ACHN (cell line): ENCODE measurements around the gene NSF.
"Not testable (repeated sequence)": the region's sequence is repeated elsewhere in the genome, so short reads cannot be mapped to it uniquely, and the experiment has no call there.

Experiments
- DNase-seq: peaks from one replicate; pipeline ENCODE4 v3.0.0-alpha.2; 2015
- in situ Hi-C: cut with HindIII; loops from 2 replicates; pipeline ENCODE4 v1.10.0; 2017; ENCODE audit warnings: low sequenced_read_pairs, low pct_ligation_motif_present, low pct_unique_long_range_greater_than_20kb

NSF gene

DNA sequence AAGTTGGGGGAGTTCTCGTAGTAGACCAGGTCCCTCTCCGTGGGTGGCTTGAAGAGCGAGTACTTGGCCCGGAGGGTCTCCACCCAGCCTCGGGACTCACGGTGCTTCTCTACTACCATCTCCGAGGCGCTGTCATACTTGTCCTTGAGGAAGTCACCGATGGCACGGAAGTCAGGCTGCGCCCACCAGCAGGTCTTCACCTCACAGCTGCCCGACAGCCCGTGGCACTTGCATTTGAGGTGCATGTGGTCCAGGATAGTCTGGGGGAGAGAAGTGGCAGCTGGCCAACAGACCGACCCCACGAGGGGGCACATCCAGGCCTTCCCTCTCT is 178.0 kb downstream of the NSF start:
- no peak for DNase-seq
- in situ Hi-C loops = no loop called here

DNA sequence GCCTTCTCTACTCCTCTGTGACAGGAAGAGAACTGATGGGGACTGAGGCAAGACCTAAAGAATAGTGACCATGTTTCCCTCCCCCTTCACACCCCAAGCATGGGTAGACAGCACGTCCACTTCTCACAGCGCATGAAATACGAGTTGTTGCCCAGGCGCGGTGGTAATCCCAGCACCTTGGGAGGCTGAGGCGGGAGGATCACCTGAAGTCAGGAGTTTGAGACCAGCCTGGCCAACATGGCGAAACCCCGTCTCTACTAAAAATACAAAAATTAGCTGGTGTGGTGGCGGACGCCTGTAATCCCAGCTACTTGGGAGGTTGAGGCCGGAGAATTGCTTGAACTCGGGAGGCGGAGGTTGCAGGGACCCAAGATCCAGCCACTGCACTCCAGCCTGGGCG is 178.4 kb downstream of the NSF start:
- DNase-seq, in situ Hi-C loops: not testable (repeated sequence)

DNA sequence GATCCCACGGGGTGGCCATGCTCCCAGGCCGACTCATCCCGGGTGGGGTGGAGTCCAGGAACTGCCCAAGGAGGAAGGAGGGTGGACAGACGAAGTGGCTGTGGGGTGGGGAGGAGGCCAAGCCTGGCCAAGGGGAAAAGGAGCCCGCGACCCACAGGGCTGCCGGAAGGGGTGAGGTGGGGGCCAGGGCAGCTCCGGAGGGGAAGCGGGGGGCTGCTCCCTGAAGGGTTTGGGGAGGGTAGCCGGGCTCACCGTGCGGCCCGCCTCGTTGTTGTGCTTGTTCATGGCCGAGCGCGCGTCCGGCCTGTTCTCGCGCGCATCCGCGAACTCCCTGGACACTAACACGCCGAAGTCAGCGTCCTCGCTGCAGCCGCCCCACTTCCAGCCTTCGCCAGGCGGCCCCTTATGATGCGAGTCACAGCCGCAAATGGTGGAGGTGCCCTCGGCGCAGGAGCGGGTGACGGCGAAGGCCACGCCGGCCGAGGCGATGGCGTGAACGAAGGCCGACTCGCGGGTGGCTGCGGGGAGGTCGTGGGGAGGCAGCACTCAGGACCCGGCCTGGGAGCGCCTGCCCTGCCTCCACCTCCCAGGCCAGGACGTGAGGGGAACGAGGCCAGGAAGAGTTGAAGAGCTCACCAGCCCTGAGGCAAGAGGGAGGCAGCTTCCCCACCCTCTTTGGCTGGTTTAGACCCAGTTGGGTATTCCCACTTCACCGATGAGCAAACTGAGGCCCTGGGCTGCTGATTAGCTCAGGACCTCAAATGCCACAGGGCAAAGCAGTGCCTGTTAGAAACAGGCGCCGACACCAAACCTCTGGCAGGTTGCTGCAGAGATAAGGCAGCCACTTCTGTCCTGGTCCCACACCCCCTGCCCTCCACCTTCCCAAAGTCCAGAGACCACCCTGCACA is 179.3 kb downstream of the NSF start:
- in situ Hi-C loops = no loop called here
- no peak for DNase-seq

DNA sequence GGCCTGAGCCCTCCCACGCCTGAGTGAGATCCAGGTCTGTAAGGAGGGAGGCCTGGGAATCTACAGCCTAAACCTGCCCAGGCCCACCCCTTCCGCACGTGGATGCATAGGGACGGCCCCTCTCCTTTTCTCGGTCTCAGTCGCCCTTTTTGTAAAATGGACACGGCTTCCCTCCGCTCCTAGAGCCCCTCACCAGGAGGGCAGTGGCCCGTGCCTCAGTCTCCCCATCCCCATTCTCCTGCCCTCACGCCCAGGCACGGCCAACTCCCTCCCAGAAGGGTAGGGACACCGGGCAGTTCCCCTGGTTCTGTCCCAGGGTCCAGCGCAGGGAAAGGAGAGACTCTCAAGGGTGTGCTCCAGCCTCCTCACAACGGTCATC is 180.0 kb downstream of the NSF start:
- no peak for DNase-seq
- in situ Hi-C loops = no loop called here

DNA sequence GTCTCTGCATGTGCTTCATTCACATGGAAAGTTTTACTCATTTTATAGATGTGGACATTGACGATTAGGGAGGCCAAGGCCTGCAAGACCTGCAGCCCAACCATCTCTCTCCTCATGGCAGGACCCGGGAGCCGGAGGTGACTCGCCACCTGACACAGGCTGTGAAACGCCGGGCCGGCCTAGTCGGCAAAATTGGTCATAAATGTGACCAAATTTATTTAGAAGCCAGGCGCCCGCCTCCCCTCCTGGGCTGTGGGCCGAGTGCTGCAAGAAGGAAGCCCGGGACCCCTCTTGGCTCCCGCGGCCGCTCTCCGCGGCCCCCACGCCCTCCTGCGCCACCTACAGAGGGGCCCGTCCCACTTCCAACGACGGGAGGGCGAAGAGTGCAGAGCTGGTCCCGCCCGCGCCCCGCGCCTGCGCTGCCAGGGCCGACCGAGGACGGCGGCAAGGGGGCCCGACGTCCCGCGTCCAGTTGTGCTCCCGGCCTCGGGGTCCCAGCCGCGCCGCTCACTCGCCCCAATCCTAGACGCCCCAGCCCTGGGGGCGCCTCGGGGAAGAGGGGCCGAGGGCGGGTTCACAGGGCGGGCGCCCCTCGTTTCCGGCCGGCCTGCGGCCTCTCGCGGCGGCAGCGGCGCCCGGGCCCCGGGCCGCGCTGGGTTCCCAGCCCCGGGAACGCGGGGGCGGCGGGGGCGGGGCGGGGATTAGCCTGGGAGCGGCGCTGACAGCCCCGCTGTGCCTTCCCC is 180.5 kb downstream of the NSF start:
- in situ Hi-C loops = no loop called here
- DNase-seq = peak; percentile 65

DNA sequence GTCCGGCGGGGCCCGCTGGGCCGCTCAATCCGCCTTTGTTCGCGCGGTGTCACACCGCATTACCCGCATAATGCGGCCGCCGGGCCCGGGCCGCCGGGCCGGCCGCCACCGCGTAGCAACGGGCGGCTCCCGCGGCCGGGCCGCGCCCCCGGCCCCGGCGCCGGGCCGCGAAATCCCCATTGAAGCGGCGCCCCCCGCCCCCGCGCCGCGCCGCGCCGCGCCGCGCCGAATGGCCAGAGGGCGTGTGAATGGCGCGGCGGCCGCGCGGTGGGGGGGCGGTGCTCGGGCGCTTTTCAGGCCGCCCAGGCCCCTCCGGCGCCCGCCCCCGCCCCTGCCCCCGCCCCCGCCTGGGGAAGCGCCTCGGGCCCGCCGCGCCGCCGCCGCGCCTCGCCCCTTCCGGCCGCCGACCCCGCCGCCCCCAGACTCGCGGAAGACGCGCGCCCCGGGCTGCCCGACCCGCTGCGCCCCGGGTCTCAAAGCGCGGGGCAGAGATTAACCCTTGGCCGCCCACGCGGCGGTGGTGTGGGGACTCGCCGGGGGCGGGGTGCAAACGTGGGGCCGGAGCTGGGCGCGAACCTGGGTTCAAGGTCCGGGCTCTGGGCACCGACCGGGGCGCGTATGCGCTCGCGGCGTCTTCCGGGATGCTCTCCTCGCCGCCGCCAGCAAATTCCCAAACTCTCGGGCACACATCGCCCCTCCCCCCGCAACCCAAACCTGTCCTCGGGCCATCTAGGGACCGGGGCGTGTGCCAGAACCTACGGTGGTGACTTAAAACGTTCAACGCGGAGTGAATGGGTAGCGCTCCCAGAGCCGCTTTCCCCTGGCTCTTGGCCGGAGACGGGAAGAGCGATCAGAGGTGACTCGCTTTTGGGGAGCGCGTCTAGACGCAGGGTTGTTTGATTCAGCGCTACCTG is 181.3 kb downstream of the NSF start:
- peak; percentile 66 for DNase-seq
- in situ Hi-C loops = no loop called here

DNA sequence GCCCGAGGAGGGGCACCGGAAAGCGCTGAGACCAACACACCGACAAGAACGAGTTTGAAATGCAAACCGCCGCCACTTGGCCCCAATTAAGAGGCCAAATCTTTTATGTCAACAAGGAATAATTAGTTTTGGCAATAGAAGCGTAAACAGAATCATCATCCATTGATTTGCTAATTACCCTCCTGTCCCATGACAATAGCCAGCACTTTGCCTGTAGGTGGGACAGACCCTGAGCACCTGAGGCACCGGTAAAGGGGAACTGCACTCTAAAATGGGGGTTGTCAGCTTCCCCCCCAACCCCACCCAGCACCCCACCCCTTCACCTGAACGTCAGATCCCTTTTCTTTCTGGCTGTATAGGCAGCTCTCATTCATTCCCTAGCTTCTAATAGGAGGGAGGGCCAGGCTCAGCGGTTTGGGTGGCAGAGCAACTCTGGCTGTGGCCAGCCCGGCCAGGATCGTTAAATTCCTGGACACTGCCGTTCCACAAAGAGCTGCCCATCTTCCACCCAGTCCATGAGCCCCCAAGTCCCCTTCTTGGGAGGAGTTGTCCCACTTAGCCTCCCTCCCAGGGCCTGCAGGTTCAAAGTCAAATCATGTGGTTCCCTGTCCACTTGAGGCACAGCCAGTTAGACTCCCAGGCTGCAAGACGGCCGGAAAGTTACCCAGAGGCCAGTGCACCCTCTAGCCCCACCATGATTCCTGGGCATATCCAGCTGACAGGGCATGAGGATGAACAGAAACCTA is 182.2 kb downstream of the NSF start:
- DNase-seq = no peak
- in situ Hi-C loops = no loop called here

DNA sequence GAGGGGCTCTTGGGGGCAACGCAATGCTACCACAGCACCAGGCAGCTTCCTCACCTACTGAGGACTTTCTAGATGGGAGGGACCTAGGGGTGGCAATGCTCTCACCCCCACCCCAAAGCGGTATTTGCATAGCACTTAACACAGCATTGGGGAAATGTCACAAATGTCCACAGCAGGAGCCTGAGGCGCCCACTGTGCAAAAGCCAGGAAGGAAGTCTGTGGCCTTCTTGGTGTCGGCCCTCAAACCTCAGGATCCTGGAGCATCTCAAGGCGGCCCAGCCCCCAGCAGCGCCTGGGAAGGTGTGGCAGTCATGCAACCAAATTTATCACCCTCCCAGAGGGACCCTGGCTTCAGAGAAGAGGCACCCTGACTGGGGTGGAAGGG is 182.7 kb downstream of the NSF start:
- in situ Hi-C loops = no loop called here
- no peak for DNase-seq

DNA sequence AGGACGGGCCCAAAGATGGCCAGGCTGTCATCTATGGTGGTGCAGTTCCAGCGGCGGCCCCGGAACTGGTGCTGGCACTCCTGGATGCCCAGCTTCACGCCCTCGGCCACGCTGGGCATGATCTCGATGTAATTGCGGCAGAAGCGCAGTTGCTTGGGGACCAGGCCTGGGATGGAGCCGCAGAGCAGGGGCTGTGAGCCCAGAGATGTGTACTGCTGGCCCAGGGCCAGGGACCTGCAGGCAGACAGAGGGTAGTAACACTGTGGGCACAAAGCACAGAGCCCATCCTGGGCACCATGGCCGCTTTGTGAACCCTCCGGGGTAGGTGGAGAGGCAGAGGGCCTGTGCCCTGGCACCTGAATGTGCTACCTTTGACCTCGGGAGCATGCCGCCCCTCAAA is 183.2 kb downstream of the NSF start:
- in situ Hi-C loops = no loop called here
- DNase-seq = no peak

DNA sequence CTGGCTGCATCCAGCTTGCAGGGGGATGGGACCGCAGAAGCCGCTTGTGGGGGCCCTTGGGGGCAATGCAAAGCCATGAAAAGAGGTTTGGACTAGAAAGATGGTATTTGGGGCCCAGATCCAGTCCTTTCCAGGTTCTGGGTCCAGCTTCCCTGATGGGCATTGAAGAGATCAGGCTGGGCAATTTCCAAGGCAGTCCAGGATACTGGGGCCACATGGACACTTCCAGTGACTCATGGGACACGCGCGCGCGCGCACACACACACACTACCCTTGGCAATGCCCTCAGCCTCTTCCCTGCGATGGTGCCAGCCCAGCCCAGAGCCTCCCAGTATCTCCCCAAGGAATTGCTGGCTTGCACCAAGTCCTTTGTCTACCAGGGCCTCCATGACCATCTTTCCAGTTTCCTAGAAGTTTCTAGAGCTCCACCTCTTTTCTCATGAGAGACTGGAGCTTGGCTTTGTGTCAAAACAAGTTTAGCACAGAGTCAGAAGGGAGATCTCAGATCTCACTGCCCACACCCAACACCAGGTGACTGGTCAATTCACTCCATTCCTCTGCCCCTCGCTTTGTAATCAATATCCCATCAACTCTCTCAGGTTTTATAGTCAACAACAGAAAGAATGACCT is 183.8 kb downstream of the NSF start:
- in situ Hi-C loops = no loop called here
- no peak for DNase-seq

DNA sequence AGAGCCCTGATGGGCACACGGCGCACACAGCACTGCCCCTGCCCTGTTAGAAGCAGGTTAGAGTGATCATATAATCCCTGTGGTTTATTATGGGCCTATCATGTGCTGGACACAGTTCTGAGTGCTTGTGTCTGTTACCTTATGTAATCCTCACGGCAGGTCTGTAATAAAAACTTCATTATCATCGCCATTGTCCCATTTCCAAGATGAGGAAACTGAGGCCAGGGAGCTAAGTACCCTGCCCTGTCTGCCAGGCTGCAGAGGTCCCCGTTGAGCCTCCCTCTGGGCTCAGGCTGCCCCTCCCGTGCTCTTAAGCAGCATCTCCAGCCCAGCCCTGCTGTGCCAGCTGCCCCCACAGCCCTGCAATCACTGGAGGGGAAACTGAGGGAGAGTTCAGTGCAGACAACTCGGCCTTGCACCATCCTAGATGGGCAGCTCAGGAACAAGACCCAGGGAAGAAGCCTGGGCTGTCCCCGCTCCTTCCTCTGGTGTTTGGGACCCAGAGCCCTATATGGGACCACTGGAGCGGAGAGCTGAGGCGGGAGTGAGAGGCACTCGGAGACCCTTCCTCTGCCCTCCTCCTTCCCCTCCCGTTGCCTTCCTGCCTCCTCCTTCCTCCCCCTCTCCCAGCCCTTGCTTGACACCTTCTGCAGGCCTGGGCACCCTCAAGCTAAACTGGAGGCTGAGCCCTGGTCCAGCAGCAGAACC is 186.0 kb downstream of the NSF start:
- DNase-seq = no peak
- in situ Hi-C loops = no loop called here

DNA sequence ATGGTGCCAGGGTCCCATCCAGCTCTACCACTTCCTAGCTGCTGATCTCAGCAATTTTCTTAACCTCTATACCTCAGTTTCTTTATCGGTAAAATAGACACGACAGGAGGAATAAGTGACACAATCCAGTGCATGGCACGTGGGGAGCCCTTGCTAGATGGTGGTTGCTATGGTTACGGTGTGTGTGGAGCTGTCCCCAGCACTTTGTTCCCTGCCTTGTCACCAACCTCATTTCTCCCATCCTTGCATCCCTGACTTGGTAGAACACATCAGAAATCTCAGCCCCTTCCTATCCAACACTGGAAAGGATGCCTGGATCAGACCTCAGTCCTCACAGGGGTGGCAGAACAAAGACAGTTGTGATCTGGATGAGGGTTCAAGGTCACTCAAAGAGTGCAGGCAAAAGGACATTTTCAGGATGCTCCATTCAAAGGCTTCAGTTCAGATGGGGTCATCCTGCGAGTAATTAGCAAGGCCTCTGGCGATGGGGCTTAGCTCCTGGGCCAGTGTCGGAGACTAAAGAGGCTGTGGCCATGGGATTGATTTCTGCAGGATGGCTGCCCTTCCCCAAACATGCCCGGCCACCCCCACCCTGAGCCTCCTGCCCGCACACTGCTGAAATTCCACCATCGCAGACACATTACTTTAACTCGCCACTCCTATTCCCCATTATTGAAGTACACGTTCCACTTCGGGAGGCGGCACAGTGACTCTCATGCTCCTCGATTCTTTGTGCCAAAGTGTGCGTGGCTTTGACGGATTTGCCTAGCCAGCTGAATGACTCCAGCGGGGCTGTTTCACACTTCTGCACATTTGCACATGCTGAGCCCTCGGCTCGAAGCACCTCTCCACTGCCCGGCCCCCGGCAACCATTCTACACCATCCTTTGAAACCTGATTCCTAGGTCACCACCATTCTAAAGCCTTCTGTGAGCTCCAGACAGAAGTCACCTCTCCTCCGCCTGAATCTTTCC is 187.8 kb downstream of the NSF start:
- DNase-seq = no peak

DNA sequence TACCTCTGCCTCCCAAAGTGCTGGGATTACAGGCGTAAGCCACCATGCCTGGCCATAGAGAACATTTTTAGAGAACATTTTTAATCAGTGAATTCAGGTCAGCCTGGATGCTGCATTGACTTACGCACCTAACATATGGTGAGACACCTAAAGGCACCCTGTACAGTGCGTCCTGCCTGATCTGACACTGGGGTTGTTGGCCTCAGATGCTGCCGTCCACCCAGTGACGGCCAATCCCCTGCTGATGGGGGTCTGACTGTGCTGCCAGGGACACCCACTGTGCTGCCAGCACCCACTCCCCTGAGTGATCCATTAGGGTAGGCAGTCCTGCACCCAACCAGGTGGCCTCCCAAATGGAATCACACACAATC is 189.5 kb downstream of the NSF start:
- no peak for DNase-seq
- in situ Hi-C loops = no loop called here

More for the DNA sequence above, 187.8 kb downstream of the NSF start:
- in situ Hi-C loops = no loop called here

DNA sequence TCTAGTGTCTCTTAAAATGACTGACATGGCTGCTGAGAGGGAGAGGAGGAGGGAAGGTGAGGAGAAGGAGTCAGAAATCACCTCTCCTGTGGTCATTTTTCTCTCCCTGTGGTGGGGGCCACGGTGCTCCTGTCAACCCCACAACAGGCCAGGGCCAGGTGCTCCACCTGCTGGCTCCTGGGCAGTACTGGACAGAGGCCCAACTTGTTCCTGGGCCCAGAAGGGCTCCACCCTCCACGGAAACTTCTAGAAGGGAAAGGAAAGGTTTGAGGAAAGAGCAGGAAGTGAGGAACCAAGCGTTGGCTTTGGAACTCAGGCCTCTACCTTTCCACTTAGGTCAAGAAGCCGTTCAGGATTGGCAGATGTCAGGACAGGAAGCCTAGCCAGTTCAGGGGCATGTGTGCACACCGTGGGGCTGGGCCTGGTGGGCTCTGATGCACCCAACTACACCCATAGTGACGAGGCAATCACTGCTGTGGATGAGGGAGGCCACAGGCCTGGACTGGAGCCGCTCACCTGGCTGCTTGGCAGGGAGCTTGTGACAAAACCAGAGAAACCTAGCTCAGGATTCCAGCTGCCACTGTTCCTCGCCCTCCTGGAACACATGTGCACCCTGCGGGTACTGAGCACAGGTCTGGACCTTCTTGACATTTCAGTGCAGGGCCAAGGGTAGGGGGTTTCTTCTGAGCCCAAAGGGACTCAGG is 191.9 kb downstream of the NSF start:
- in situ Hi-C loops = no loop called here
- DNase-seq = peak; percentile 61

DNA sequence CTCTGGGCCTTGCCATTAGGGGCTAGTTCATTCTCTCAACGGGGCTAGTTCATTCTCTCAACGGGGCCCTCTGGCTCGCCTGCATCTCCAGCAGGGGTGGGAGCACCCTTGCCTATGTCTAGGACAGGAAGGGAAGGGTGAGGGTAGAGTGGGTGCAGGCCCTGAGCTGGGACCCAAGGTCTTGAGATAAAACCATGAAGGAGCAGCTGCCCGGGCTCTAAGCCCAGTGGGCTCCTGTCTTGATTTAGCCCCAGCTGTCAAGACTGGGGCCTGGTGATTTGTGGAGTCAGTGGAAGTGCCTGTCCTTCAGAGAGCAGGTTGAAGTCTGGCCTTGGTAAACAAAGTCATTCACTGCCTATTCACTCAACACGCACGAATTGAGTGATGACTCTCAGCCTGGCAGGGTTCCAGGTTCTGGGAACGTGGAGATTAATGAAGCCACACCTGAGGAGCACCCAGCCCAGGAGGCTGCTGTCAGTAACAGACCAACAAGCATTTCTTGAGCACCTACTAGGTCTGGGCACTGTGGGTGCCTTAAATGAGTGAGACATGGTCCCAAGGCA is 192.6 kb downstream of the NSF start:
- no peak for DNase-seq
- in situ Hi-C loops = no loop called here

DNA sequence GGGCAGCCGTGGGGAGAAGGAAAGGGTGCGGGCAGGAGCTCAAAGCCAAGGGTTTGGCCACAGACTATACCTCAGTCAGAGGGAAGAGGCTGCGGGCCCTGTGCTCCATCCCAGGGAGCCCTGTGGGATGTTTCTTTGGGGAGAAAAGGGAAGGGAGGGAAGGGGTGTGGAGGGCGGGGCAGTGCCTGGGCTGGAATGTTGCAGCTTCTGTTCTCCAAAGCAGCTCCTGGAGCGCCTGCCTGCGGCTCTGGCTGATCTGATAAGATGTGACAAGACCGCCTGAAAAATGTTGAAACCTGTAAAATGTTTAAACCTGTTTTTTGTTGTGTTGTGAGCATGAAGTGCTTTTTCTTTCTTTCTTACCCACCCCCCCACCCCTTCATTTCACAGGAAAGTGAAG is 195.2 kb downstream of the NSF start:
- in situ Hi-C loops = no loop called here
- DNase-seq = no peak
